Stimulated activated CD4-positive, alpha-beta T cell treated with anti-CD3 and anti-CD28 coated beads, Interleukin-15, amount 100 ng/mL, for 1 hour (primary cell): ENCODE results near the gene COL9A1.

Source experiments
- DNase-seq, 2 donors: peaks; one replicate each; pipeline ENCODE4 v3.0.0-alpha.2; 2020; ENCODE audit warnings: low read depth in 1 of 2, low spot score in 1 of 2

The COL9A1 gene

GRCh38 chr6:70176842-70177550, 125.9 kb downstream of the COL9A1 start:
- no peak for DNase-seq

- DNase-seq, result no peak
These were observed 127.1 kb downstream of the COL9A1 start for GRCh38 chr6:70175770-70176169.

GRCh38 chr6:70172252-70172651, 130.6 kb downstream of the COL9A1 start:
- no peak for DNase-seq

GRCh38 chr6:70171236-70171635, 131.6 kb downstream of the COL9A1 start:
- no peak for DNase-seq

GRCh38 chr6:70168681-70169377, 134.1 kb downstream of the COL9A1 start:
- no peak for DNase-seq
